Glutamatergic neuron (in vitro differentiated cells): ENCODE results near the gene PACSIN1. TPM values are rescaled to one million over a fixed set of nuclear protein-coding genes. Genes with fewer than 3 reads are reported as not detected.

Experiments
- DNase-seq: peaks from one replicate; pipeline ENCODE4 v3.0.0; 2022
- H3K27ac Mint-ChIP-seq: one replicate; pipeline ENCODE4 v1.8.0; 2020; ENCODE audit warnings: mild to moderate bottlenecking, mixed read lengths, inconsistent platforms; ENCODE audit not compliant: unreplicated experiment
- H3K27me3 Mint-ChIP-seq: one replicate; pipeline ENCODE4 v1.8.0; 2020; ENCODE audit warnings: mild to moderate bottlenecking, moderate library complexity, mixed read lengths, inconsistent platforms; ENCODE audit not compliant: unreplicated experiment
- H3K36me3 Mint-ChIP-seq: one replicate; pipeline ENCODE4 v1.8.0; 2020; ENCODE audit warnings: mild to moderate bottlenecking, mixed read lengths, inconsistent platforms; ENCODE audit not compliant: unreplicated experiment
- H3K4me1 Mint-ChIP-seq: one replicate; pipeline ENCODE4 v1.8.0; 2020; ENCODE audit warnings: mild to moderate bottlenecking, low read depth, mixed read lengths, inconsistent platforms; ENCODE audit not compliant: unreplicated experiment
- H3K4me3 Mint-ChIP-seq: one replicate; pipeline ENCODE4 v1.8.0; 2020; ENCODE audit warnings: mild to moderate bottlenecking, mixed read lengths, inconsistent platforms; ENCODE audit not compliant: unreplicated experiment
- H3K9me3 Mint-ChIP-seq: one replicate; pipeline ENCODE4 v1.8.0; 2020; ENCODE audit warnings: mild to moderate bottlenecking, moderate library complexity, mixed read lengths, inconsistent platforms; ENCODE audit not compliant: unreplicated experiment
- total RNA-seq: library from RNA; stranded (reverse); fragmentation: NEBNext Ultra II Directional; extraction: Animal tissue kit (Norgen Biotek cat#: 25700); gene quantifications from one replicate; pipeline ENCODE4 v1.2.1, GENCODE V29; 2021; ENCODE audit not compliant: unreplicated experiment
- TF ChIP-seq, protein P1 (sequence below): fragments of 200-600 bp; sonication (generic); IDR thresholded peaks from one replicate; pipeline ENCODE4 v1.5.0; 2021; ENCODE audit not compliant: partially characterized antibody, unreplicated experiment

PACSIN1 gene
- total RNA-seq, 1 donor from 2014 or later: 0.47 TPM

- H3K4me1 Mint-ChIP-seq: peaks cover 21% of the 10 kb centered on the region
- H3K27ac Mint-ChIP-seq: no peak overlapping the region
- H3K36me3 Mint-ChIP-seq: no peaks in the 10 kb centered on the region
- no peak for DNase-seq
- TF ChIP-seq, protein P1, sequence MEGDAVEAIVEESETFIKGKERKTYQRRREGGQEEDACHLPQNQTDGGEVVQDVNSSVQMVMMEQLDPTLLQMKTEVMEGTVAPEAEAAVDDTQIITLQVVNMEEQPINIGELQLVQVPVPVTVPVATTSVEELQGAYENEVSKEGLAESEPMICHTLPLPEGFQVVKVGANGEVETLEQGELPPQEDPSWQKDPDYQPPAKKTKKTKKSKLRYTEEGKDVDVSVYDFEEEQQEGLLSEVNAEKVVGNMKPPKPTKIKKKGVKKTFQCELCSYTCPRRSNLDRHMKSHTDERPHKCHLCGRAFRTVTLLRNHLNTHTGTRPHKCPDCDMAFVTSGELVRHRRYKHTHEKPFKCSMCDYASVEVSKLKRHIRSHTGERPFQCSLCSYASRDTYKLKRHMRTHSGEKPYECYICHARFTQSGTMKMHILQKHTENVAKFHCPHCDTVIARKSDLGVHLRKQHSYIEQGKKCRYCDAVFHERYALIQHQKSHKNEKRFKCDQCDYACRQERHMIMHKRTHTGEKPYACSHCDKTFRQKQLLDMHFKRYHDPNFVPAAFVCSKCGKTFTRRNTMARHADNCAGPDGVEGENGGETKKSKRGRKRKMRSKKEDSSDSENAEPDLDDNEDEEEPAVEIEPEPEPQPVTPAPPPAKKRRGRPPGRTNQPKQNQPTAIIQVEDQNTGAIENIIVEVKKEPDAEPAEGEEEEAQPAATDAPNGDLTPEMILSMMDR: no peak
- peaks cover 2% of the 10 kb centered on the region for H3K9me3 Mint-ChIP-seq
- no peak overlapping the region for H3K4me3 Mint-ChIP-seq
- H3K27me3 Mint-ChIP-seq: peaks cover 17% of the 10 kb centered on the region
Measured at GRCh38 chr6:34540841-34541240, 75.0 kb downstream of the PACSIN1 start.

GRCh38 chr6:34543421-34543820 is 77.5 kb downstream of the PACSIN1 start:
- Mint-ChIP-seq H3K27ac (no peak overlapping the region), H3K27me3 (peaks cover 10% of the 10 kb centered on the region), H3K36me3 (no peaks in the 10 kb centered on the region), H3K4me1 (peaks cover 19% of the 10 kb centered on the region), H3K9me3 (no peaks in the 10 kb centered on the region), H3K4me3 (no peak overlapping the region)
- TF ChIP-seq, protein P1: no peak
- DNase-seq: no peak

GRCh38 chr6:34544052-34544604 is 78.3 kb downstream of the PACSIN1 start:
- no peak for DNase-seq
- TF ChIP-seq, protein P1: no peak
- H3K9me3 Mint-ChIP-seq: no peaks in the 10 kb centered on the region
- peaks cover 16% of the 10 kb centered on the region for H3K4me1 Mint-ChIP-seq
- H3K27ac Mint-ChIP-seq: no peak overlapping the region
- H3K36me3 Mint-ChIP-seq: no peaks in the 10 kb centered on the region
- peaks cover 8% of the 10 kb centered on the region for H3K27me3 Mint-ChIP-seq
- H3K4me3 Mint-ChIP-seq: no peak overlapping the region

GRCh38 chr6:34544776-34545471 is 79.0 kb downstream of the PACSIN1 start:
- Mint-ChIP-seq H3K4me1 (peaks cover 17% of the 10 kb centered on the region), H3K27me3 (peaks cover 8% of the 10 kb centered on the region), H3K9me3 (no peaks in the 10 kb centered on the region), H3K27ac (peak overlapping the region; percentile 52), H3K4me3 (no peak overlapping the region), H3K36me3 (no peaks in the 10 kb centered on the region)
- TF ChIP-seq, protein P1: no peak
- peak; percentile 69 for DNase-seq

- TF ChIP-seq, protein P1: no peak
- no peak for DNase-seq
- H3K4me3 Mint-ChIP-seq: no peak overlapping the region
- H3K4me1 Mint-ChIP-seq: peaks cover 17% of the 10 kb centered on the region
- no peaks in the 10 kb centered on the region for H3K9me3 Mint-ChIP-seq
- no peaks in the 10 kb centered on the region for H3K36me3 Mint-ChIP-seq
- peaks cover 8% of the 10 kb centered on the region for H3K27me3 Mint-ChIP-seq
- H3K27ac Mint-ChIP-seq: no peak overlapping the region
Measured at GRCh38 chr6:34546551-34547321, 80.9 kb downstream of the PACSIN1 start.
